H9 (cell line): Measurements from ENCODE around the gene LDLRAD4. TPM values are rescaled to one million over a fixed set of nuclear protein-coding genes. Genes with fewer than 3 reads are reported as not detected.
A peak's percentile ranks its signal among the peaks of the same experiment; 100 is the strongest.

Experiments used
- DNase-seq: peaks from one replicate; pipeline ENCODE4 v3.0.0-alpha.2; 2017
- H2AFZ ChIP-seq: one replicate; pipeline ENCODE4 v1.6.1; 2013; ENCODE audit warnings: mild to moderate bottlenecking, low read length, control low read depth, moderate library complexity
- H2AK5ac ChIP-seq: 2 replicates; pipeline ENCODE4 v1.6.1; 2013; ENCODE audit warnings: low read length, control low read depth, mixed read lengths; ENCODE audit not compliant: insufficient read length
- H2BK120ac ChIP-seq: one replicate; pipeline ENCODE4 v1.6.1; 2013; ENCODE audit warnings: low read depth, mild to moderate bottlenecking, low read length, control low read depth, inconsistent platforms; ENCODE audit not compliant: poor library complexity, severe bottlenecking
- H2BK12ac ChIP-seq: 2 replicates; pipeline ENCODE4 v1.6.1; 2013; ENCODE audit warnings: low read length, control low read depth, mixed read lengths, low read depth; ENCODE audit not compliant: insufficient read length
- H2BK15ac ChIP-seq: 2 replicates; pipeline ENCODE4 v1.6.1; 2013; ENCODE audit warnings: low read depth, low read length, control low read depth
- H2BK20ac ChIP-seq: one replicate; pipeline ENCODE4 v1.6.1; 2013; ENCODE audit warnings: low read depth, mild to moderate bottlenecking, low read length, control low read depth, inconsistent platforms; ENCODE audit not compliant: poor library complexity, severe bottlenecking
- H2BK5ac ChIP-seq: 2 replicates; pipeline ENCODE4 v1.6.1; 2013; ENCODE audit warnings: low read length, control low read depth, mixed read lengths; ENCODE audit not compliant: insufficient read length
- H3K14ac ChIP-seq: 2 replicates; pipeline ENCODE4 v1.6.1; 2013; ENCODE audit warnings: low read length, control low read depth; ENCODE audit not compliant: insufficient read depth
- H3K18ac ChIP-seq: 2 replicates; pipeline ENCODE4 v1.6.1; 2013; ENCODE audit warnings: low read depth, mild to moderate bottlenecking, mixed read lengths, low read length, control low read depth; ENCODE audit not compliant: insufficient read length
- H3K23ac ChIP-seq: 2 replicates; pipeline ENCODE4 v1.6.1; 2013; ENCODE audit warnings: low read length, control low read depth, mixed read lengths, low read depth; ENCODE audit not compliant: insufficient read length
- H3K23me2 ChIP-seq: 2 replicates; pipeline ENCODE4 v1.6.1; 2013; ENCODE audit warnings: low read depth, mild to moderate bottlenecking, mixed read lengths, low read length, control low read depth; ENCODE audit not compliant: insufficient read length, poor library complexity, severe bottlenecking
- H3K27ac ChIP-seq: 2 replicates; pipeline ENCODE4 v1.5.1; 2013; ENCODE audit warnings: low read length, control low read depth, mixed read lengths, low read depth; ENCODE audit not compliant: insufficient read length
- H3K27me3 ChIP-seq: 2 replicates; pipeline ENCODE4 v1.6.1; 2013; ENCODE audit warnings: low read length, control low read depth, inconsistent platforms; ENCODE audit not compliant: insufficient read depth
- H3K4ac ChIP-seq: 2 replicates; pipeline ENCODE4 v1.6.1; 2013; ENCODE audit warnings: low read depth, mild to moderate bottlenecking, control low read depth, inconsistent platforms, low read length, moderate library complexity
- H3K4me1 ChIP-seq: 2 replicates; pipeline ENCODE4 v1.6.1; 2013; ENCODE audit warnings: low read length, control low read depth, inconsistent platforms; ENCODE audit not compliant: insufficient read depth
- H3K4me2 ChIP-seq: 2 replicates; pipeline ENCODE4 v1.6.1; 2013; ENCODE audit warnings: low read length, control low read depth, mixed read lengths; ENCODE audit not compliant: insufficient read length, insufficient read depth
- H3K56ac ChIP-seq: 2 replicates; pipeline ENCODE4 v1.6.1; 2013; ENCODE audit warnings: low read depth, mild to moderate bottlenecking, mixed read lengths, low read length, control low read depth; ENCODE audit not compliant: insufficient read length
- H3K79me1 ChIP-seq: 2 replicates; pipeline ENCODE4 v1.6.1; 2013; ENCODE audit warnings: low read depth, mild to moderate bottlenecking, moderate library complexity, low read length, control low read depth, inconsistent platforms; ENCODE audit not compliant: insufficient read depth, poor library complexity, severe bottlenecking
- H3K79me2 ChIP-seq: 2 replicates; pipeline ENCODE4 v1.6.1; 2013; ENCODE audit warnings: low read length, control low read depth, inconsistent platforms; ENCODE audit not compliant: insufficient read depth
- H3K9ac ChIP-seq: 2 replicates; pipeline ENCODE4 v1.6.1; 2013; ENCODE audit warnings: low read length, control low read depth, mixed read lengths; ENCODE audit not compliant: insufficient read length; ENCODE audit errors: extremely low read depth
- H3K9me3 ChIP-seq: one replicate; pipeline ENCODE4 v1.6.1; 2013; ENCODE audit warnings: low read depth, low read length, inconsistent platforms; ENCODE audit not compliant: control insufficient read depth
- H3T11ph ChIP-seq: one replicate; pipeline ENCODE4 v1.6.1; 2013; ENCODE audit warnings: mild to moderate bottlenecking, low read length, control low read depth, inconsistent platforms
- H4K20me1 ChIP-seq: one replicate; pipeline ENCODE4 v1.6.1; 2013; ENCODE audit not compliant: control insufficient read depth, insufficient read length, insufficient read depth
- H4K5ac ChIP-seq: 2 replicates; pipeline ENCODE4 v1.6.1; 2013; ENCODE audit warnings: low read depth, mild to moderate bottlenecking, mixed read lengths, low read length, control low read depth; ENCODE audit not compliant: insufficient read length
- H4K8ac ChIP-seq: replicated peaks from 2 replicates; pipeline ENCODE4 v1.6.1; 2013; ENCODE audit warnings: low read length, control low read depth, mixed read lengths, low read depth; ENCODE audit not compliant: insufficient read length
- H4K91ac ChIP-seq: 2 replicates; pipeline ENCODE4 v1.6.1; 2013; ENCODE audit warnings: low read depth, mild to moderate bottlenecking, moderate library complexity, mixed read lengths, low read length, control low read depth; ENCODE audit not compliant: insufficient read length
- H3K27ac Mint-ChIP-seq, 3 experiments: 2 replicates in 2 of 3; 3 replicates in 1 of 3; pipeline ENCODE4 v1.8.0; 2020 to 2021; ENCODE audit warnings: mixed read lengths in 3 of 3, mild to moderate bottlenecking in 1 of 3, moderate library complexity in 1 of 3
- H3K27me3 Mint-ChIP-seq: 2 replicates; pipeline ENCODE4 v1.8.0; 2021; ENCODE audit warnings: low read depth, mild to moderate bottlenecking, moderate library complexity, mixed read lengths
- H3K36me3 Mint-ChIP-seq, 3 experiments: 2 replicates in 2 of 3; 3 replicates in 1 of 3; pipeline ENCODE4 v1.8.0; 2020 to 2021; ENCODE audit warnings: low read depth in 3 of 3, mixed read lengths in 3 of 3; ENCODE audit not compliant: insufficient read depth in 1 of 3
- H3K4me1 Mint-ChIP-seq, 2 experiments: 2 replicates each; pipeline ENCODE4 v1.8.0; 2020; ENCODE audit warnings: mixed read lengths in 2 of 2
- H3K4me3 Mint-ChIP-seq, 2 experiments: 2 replicates in 1 of 2; 3 replicates in 1 of 2; pipeline ENCODE4 v1.8.0; 2020 to 2021; ENCODE audit warnings: mild to moderate bottlenecking in 2 of 2, mixed read lengths in 2 of 2, moderate library complexity in 1 of 2
- H3K9me3 Mint-ChIP-seq, 2 experiments: 2 replicates in 1 of 2; 3 replicates in 1 of 2; pipeline ENCODE4 v1.8.0; 2020; ENCODE audit warnings: mild to moderate bottlenecking in 2 of 2, mixed read lengths in 2 of 2, moderate library complexity in 1 of 2
- CTCF ChIP-seq: fragments of 200-600 bp; sonication (generic); conservative IDR thresholded peaks from 3 replicates; pipeline ENCODE4 v1.8.0; 2021; ENCODE audit warnings: antibody characterized with exemption, mild to moderate bottlenecking
- WGBS: extraction: QIAGEN DNeasy Blood & Tissue Kit; methylation state at CpG from one replicate; pipeline ENCODE4 v1.1.7; 2013; ENCODE audit warnings: missing lambda C conversion rate, low lambda C conversion rate, mixed read lengths; ENCODE audit not compliant: insufficient read length; ENCODE audit errors: extremely low coverage; 5-methylcytosine and 5-hydroxymethylcytosine counted together
- total RNA-seq: library from RNA; stranded (reverse); gene quantifications from 2 replicates; pipeline ENCODE4 v1.2.1, GENCODE V29; 2021

Gene LDLRAD4
- total RNA-seq, 1 experiment from 2014 or later, result 3.9 TPM

GRCh38 chr18:13353084-13353823 is 134.7 kb downstream of the LDLRAD4 start:
- Mint-ChIP-seq H3K36me3 (peaks cover 9 to 20% (median 16%) of the 10 kb centered on the region in 3 experiments; a peak in 6 of 7 replicates), H3K27me3 (no peaks in the 10 kb centered on the region; the same call in 1 of the 2 replicates), H3K27ac (0 out of 7 replicates have a peak overlapping the region, but pooled peaks of 1 of the 3 experiments have one; percentile 38), H3K9me3 (peaks cover 32 to 43% of the 10 kb centered on the region in 2 experiments), H3K4me3 (no peak overlapping the region), H3K4me1 (peaks cover 0 to 3% of the 10 kb centered on the region in 2 experiments; a peak in 1 of 4 replicates)
- Histone ChIP-seq H3K14ac (no peak overlapping the region), H3K56ac (no peak overlapping the region), H4K20me1 (no peaks in the 10 kb centered on the region), H3K23me2 (no peaks in the 10 kb centered on the region), H2BK12ac (no peak overlapping the region), H3T11ph (no peak overlapping the region), H3K79me2 (no peaks in the 10 kb centered on the region), H2BK20ac (no peak overlapping the region), H2AFZ (no peak overlapping the region), H3K27ac (no peak overlapping the region), H4K5ac (no peak overlapping the region), H2BK15ac (no peak overlapping the region), H2AK5ac (no peak overlapping the region), H4K8ac (no peak overlapping the region), H2BK5ac (no peak overlapping the region), H3K79me1 (no peaks in the 10 kb centered on the region), H2BK120ac (no peak overlapping the region), H3K9me3 (no peaks in the 10 kb centered on the region), H3K4me2 (no peak overlapping the region), H3K4me1 (no peaks in the 10 kb centered on the region), H4K91ac (no peak overlapping the region), H3K4ac (no peak overlapping the region), H3K9ac (no peak overlapping the region), H3K27me3 (no peaks in the 10 kb centered on the region), H3K23ac (no peak overlapping the region), H3K18ac (no peak overlapping the region)
- TF ChIP-seq CTCF, result no peak
- WGBS, result no CpG with 5 or more reads among the region's 1 CpG
- DNase-seq, result no peak
